Limb (tissue), 2 donors: ENCODE data around the gene DACT1.

ENCODE experiments used
- DNase-seq, 2 donors: peaks; one replicate each; pipeline ENCODE4 v3.0.0-alpha.2; 2016; ENCODE audit errors: extremely low spot score in 2 of 2

DACT1 gene

DNA sequence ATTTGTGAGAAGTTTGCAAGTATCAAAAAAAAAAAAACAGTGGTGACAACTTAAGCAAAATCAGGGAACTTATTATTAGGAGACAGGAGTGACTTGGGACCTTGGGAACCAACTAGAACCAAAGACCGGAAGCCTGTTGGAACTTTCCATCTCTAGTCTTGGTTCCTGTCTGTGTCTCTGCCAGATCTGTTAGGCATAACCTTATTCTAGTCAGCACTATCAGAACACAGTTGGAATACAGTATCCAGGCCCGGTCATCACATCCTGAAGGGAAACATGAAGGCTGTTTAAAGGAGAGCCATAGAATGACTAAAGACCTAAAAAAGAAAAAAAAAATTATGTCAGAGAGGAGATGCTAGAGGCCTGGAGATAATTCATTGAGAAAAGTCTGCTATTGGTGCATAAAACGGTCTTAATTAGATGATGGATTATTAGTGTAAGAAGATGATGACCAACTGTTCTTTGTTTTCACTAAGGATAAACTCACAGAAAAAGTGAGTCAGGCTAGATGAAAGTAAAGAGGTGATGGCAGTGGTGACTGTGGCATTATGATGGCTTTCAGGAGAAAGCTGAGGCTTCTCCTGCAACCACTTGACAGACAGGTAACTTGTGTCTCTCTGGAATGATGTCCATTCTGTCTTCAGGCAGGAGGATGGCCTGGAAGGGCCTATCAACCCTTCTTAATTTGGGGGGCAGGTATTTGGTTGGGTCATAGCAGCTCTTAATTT, 28.2 kb downstream of the DACT1 start:
- DNase-seq = no peak

DNA sequence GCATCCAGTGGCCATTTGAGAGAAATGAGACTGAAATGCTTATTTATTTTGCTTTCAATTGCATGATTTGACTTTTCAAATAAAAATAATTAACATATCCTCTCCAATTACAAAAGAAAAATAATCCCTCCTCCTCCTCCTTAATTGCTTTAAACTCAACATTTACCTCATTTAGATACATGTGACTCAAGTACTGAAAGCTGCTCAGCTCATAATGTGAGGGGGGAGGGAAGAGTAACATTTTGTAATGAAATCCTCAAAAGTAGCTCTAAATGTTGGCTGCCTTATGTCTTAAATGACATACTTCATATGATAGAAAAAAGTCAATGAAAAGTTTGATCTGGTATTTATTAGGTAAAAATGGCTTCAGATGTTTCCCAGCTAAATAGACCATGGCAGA, 29.0 kb downstream of the DACT1 start:
- no peak for DNase-seq

DNA sequence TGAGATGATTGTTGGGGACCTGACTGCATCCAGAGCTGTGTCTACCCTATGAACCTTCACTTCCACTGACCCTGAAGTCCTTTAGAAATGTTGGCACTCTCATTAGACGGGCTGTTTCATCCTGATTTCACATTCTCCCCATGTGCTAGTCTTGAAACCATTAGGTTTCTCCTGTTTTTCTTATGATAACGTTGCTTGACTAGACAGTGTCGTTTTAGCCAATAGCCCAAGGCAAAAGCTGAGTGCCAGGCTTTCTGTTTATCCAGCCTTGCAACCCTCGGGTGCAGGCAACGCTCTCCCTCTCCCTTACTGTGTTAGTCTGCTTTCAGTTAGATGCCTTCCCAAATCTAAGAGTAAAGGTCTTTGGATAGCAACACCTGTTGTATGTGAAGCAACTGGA, 30.1 kb downstream of the DACT1 start:
- no peak for DNase-seq

DNA sequence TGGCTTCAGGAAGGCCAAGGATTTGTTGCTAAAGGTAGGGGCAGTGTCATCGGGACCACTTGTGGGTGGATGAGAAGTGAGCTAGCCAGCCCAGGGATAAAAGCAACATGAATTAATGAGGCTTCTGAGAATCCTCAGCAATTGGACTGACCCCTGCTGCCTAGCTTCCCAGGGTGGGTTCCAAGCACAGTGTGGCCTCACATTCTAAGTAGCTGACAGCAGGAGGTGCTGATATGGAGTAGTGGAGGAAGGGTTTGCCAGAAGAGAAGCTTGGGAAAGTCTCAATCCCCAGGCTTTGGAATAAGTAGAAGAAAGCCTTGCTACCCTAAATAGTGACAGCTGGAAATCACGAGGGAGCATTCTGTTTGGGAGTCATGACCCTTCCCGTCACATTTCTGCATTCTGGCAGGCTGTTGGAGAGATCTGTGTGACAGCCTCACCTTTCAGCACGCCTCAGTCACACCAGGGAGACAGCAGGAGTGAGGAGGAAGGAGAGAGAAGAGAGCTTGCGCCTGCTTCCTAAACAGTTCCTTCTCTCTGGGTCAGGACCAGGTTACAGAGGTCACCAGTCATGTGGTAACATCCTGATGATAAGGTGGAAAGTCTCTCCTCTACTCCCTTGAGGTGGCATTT, 31.2 kb downstream of the DACT1 start:
- no peak for DNase-seq

DNA sequence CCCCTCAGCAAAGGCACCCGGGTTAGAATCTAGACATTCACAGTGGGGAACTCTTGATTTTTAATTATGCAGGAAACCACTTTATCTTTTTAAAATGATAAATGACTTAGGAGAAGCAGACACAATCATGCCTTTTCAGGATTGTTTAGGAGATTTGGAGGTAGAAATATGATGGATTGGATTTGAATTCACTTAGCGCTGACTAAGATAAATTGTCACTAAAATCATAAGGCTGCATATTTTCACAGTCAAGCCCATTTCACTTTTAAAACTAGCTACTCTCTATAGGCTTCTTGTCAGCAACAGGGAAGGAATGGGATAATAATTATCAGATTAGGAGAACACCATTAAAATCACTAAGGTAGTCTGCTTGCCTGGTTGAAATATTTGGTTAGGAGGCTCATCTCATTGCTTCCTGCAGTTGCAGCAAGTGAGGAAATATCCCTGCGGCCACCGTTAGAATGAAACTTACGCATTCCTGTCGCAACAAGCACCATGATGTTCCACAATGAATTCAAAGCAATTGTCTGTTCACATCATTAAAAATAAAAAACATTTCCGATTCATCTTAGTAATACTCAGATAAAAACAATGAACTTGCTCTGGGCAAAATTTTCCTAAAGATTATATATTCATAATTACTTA, 31.9 kb downstream of the DACT1 start:
- DNase-seq = no peak

DNA sequence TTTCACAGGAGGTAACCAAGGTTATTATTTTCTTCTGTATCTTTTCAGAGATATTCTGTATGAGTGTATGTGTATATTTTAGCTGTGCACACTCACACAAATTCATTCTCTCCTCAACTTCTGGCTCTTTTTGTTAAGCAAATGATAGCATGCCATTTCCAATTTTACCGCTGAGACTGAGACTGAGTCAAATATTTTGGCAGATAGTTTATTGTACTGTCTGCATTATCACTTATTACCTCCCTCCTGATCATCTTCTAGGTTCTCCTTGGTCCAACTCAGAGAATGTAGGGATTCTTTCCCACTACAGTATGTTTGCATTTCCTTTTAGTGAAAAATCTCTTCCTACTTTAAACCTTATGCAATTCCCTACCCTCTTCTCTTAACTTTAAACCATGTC, 33.3 kb downstream of the DACT1 start:
- DNase-seq = no peak

DNA sequence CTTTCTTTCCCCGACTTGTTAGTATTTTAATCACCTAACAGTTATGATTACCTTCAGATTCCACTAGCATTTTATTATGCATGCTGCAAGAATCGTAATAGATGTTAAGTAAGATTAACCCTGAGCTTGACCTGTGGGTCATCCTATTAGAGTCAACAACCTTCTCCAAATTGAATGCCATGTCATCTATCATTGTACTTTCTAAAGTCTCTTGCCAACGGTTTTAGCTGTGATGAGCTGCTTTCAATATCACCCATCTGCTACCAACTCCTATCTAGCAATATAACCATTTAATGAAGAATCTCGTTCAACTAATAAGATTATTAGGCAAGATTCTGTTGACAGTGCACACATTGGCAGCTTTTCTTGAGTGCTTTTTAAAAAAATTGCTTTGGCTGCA, 33.7 kb downstream of the DACT1 start:
- DNase-seq = no peak

DNA sequence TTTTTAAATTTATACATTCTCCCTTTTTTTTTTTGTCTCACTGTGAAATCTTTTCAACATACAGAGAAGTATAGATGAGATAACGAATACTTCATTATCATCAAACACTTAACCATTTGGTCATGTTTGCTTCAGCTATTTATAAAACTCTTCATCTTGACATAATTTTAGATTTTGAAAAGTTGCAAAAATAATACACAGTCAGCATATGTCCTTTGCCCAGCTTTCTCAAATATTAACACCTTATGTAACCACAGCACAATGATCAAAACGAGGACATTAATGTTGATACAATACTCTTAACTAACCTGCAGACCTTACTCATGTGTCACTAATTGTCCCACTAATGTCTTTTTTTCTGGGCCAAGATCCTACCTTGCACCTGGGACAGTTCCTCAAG, 36.0 kb downstream of the DACT1 start:
- DNase-seq = no peak

DNA sequence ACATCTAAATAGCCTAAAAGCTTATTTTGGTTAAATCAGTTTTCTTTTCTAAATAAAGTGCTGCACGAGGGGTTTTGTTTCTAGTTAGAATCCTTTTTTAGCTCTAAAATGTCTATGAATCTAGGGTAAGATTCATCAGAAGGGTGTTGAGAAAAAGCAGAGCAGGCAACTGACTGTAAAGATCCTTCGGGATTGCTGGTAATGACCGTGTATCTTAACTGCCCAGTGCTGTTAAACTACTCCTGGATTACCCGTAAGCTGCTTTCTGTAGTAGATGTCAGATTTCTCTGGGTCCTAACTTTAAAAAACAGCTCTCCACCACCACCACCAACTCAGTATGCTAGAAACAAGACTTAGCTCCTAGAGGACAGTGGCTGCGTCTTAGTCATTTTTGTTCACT, 39.2 kb downstream of the DACT1 start:
- no peak for DNase-seq

DNA sequence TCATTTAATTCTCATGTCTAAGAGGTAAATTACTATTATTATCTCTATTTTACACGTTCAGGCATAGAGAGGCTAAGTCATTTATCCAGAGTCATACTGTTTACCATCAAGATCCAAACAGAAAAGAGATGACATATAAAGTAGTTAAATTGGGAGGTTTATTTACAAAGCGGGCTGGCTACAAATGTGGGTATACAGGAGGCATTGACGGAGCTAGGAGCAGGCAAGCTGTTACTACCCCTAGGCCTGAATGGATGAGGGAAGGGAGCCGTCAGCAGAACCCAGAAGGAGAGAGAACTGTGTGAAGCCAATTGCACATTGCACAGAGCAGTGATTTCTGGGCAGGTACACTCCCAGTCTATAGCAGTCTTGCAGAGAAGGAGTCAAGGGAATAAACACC, 39.8 kb downstream of the DACT1 start:
- no peak for DNase-seq

DNA sequence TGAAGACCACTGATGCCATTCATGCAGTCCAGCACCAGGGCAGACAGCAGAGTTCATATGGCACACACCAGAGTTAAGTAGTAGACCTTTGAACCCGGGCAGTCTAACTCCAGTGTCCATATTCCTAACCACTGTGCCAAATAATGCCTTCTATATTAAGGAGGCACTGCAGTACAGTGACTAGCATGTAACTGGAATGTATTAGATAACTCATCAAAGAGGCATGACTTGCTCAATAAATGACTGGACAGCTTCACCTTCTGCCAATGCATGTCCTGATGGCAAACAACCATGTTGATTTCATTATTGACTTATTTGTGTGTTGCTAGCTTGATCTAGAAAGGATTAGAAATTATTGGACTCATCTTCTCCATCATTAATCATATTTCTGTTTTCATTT, 40.2 kb downstream of the DACT1 start:
- DNase-seq = no peak

DNA sequence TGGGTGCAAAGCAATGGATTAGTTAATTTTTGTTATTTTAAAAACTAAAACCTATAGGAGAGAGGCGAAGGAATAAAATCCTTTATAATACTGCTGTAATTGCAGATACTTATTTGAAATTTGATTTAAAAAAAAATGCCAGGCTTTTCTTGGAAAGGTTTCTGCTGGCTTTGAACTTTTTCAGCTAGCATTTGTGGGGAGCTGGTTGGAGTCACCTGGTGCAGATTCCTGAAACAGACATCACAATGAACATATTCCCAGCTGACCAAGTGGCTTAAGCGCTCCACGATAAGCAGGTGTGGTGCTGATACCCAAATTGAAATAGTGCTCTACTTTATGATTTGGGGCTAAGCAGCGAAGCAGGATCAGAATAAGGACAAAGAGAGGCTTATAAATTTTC, 42.9 kb downstream of the DACT1 start:
- DNase-seq = no peak

DNA sequence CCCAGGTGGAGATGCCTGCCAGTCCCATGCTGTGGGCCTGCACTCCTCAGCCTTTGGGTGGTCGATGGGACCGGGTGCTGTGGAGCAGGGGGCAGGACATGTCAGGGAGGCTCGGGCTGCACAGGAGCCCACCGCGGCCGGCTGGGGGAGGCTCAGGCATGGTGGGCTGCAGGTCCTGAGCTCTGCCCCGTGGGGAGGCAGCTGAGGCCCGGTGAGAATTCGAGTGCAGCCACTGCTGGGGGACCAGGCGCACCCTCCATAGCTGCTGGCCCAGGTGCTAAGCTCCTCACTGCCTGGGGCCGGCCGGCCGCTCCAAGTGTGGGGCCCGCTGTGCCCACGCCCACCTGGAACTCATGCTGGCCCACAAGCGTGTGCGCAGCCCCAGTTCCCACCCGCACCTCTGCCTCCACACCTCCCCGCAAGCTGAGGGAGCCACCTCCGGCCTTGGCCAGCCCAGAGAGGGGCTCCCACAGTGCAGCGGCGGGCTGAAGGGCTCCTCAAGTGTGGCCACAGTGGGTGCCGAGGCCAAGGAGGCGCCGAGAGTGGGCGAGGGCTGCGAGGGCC, 49.6 kb downstream of the DACT1 start:
- DNase-seq = no peak

DNA sequence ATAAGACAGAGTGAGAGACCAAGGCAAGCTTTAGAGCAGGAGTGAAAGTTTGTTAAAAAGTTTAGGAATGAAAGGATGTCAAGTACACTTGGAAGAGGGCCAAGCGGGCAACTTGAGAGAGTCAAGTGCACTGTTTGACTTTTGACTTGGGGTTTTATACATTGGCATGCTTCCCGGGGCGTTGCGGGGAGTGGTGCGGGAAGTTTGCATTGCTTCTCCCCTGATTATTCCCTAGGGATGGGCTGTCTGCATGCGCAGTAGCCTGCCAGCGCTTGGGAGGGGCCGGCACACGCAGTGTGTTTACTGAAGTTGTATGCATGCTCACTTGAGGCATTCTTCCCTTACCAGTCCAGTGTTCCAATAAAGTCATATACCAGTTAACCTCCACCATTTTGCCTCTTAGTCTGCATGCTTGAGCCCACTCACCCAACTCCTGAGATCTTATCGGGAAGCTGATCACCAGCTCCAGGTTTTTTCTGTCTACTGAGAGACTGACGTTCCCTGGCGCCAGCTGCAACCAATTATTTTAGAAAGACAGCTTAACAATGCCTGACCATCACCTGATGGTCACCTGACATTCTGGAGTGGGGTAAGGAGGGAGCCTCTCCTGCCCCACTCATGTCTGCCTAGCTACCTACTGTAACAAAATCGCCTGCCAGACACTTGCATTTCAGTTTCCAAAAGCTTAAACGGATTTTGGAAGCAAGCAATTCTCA, 53.2 kb downstream of the DACT1 start:
- DNase-seq = no peak

DNA sequence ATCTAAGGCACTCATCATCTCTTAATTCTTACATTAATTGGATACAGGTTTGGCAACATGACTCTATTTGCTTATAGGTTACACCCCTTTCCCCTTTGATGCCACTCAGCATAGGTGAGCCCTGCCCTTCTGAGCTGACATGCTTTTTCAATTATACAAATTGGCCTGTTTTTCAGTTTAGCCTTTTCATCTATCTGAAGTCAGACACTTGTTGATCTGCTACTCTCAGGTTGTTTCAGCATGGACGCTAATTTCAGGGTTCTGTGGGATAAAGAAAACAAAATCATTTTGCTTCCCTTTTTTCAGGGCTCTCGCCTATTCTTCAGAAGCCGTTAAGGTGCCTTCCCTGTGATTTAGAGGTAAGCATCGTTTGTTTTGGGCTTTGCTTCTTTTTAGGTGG, 55.3 kb downstream of the DACT1 start:
- DNase-seq = no peak

DNA sequence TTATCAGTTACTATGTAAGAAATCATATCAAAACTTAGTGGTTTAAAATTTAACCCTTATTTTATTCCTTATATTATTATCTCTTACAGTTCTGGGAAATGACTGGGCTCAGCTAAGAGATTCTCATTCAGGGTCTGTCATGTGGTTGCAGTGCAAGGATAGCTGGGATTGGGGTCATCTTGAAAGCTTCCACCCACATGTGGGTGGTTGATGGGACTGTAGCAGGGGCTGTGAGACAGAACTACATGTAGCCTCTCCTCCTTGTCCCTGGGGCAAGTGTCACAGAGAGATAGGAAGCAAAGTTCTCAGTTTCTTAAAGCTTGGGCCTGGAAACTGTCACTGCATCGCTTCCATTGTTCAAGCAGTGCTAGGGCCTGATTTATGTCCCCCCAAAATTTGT, 57.8 kb downstream of the DACT1 start:
- DNase-seq = no peak

DNA sequence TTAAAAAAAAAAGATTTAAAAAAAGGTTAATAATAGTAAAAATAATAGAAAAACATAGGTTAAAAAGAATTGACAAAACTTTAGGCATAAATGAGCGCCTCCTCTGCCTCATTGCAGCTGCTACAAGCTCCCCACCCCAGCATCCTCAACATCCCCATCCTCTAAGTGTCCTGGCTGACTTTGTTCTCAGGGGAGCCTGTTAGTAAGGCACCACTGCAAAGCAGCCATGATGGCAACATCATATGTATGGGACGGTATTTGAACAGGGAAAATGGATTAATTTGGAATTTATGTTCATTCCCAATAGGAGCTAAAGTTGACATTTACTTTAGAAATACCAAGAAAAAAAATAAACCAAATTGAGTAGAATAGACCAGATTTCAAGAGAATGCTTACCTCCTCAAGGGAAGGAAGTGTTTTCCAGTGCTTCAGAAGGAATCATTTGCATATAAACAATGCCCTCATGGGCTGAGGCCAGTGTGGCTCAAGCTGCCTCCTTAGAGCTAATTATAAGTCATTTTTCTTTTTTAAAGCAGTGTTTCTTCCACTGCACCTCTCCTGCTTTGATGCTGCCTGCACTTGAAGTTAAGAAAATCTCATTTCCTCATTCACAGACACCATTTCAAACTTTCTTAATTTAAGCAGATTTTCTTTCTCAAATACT, 59.6 kb downstream of the DACT1 start:
- DNase-seq = no peak
